ENCODE measurements around the gene OR10K1. TPM values are rescaled to one million over a fixed set of nuclear protein-coding genes. Genes with fewer than 3 reads are reported as not detected.

OR10K1 gene
- not detected in 2 replicates for total RNA-seq

GRCh38 chr1:158461534-158461933, at the start of gene OR10K1:
OR10K1 (plus strand) TSS chr1:158461834; CDS start chr1:158465562, 3,728 bp downstream.

GRCh38 chr1:158426137-158426536, 35.5 kb upstream of the OR10K1 start, which contains the start of gene OR10K2:
OR10K2 (minus strand) TSS chr1:158426237; CDS start chr1:158420866, 5,371 bp downstream.

DNA sequence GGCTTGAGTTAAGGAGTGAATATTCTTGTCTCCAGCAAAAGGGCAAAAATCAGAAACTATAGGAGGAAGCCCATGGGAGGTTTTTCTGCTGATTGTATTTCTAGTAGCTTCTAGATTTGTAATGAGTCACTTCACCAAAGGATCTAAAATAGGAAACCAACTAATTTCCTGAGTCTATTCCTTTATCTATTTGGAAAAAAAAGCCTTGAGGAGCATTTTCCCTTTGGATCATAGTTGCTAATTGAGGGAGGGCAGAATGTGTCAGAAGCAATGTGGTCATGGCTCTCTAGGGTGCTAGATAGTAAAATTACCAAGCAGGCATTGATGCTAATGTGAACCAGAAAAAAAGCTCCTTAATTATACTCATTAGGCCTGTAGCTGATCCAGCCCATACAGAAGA, 10.3 kb downstream of the OR10K1 start, which contains the start of gene OR10R2:
TSS of gene OR10R2 (plus strand) at position 301 of the 400 bp plus-strand sequence. CDS start 106 bp downstream, outside the sequence.

Other genes starting within 250 kb of the OR10K1 start
- gene CD1A, start 207.4 kb upstream of the OR10K1 start, total RNA-seq: not detected in 2 replicates
- not detected in 2 replicates for gene CD1C, start 171.9 kb upstream of the OR10K1 start, total RNA-seq
- not detected in 2 replicates for gene CD1B, start 130.3 kb upstream of the OR10K1 start, total RNA-seq
- not detected in 2 replicates for gene CD1E, start 107.9 kb upstream of the OR10K1 start, total RNA-seq
- not detected in 2 replicates for gene OR10T2, start 62.4 kb upstream of the OR10K1 start, total RNA-seq
- not detected in 2 replicates for gene OR10K2, start 35.6 kb upstream of the OR10K1 start, total RNA-seq
- not detected in 2 replicates for gene OR10R2, start 10.4 kb downstream of the OR10K1 start, total RNA-seq
- gene OR6Y1, start 92.6 kb downstream of the OR10K1 start, total RNA-seq: not detected in 2 replicates
- gene OR6P1, start 108.7 kb downstream of the OR10K1 start, total RNA-seq: not detected in 2 replicates
- not detected in 2 replicates for gene OR10X1, start 118.1 kb downstream of the OR10K1 start, total RNA-seq
- gene OR10Z1, start 143.4 kb downstream of the OR10K1 start, total RNA-seq: not detected in 2 replicates
- gene SPTA1, start 224.9 kb downstream of the OR10K1 start, total RNA-seq: 0.05 TPM in 1 of 2 replicates, not detected in the other
- gene OR6K2, start 238.8 kb downstream of the OR10K1 start, total RNA-seq: not detected in 2 replicates

Data from smooth muscle cell of the umbilical artery (primary cell).